AG09319 (cell line): ENCODE results near the gene FGD3.

Source experiments
- DNase-seq: peaks from one replicate; pipeline ENCODE4 v3.0.0-alpha.2; 2010; ENCODE audit warnings: low read depth; ENCODE audit errors: extremely low read depth
- CTCF ChIP-seq: IDR thresholded peaks from 2 replicates; pipeline ENCODE4 v1.5.1; 2011; ENCODE audit warnings: low read depth, mild to moderate bottlenecking, inconsistent platforms, low read length, moderate library complexity

FGD3 gene

GRCh38 chr9:93071464-93071863, 124.1 kb downstream of the FGD3 start:
- no peak for TF ChIP-seq CTCF
- no peak for DNase-seq

- peak; percentile 39 for DNase-seq
- no peak for TF ChIP-seq CTCF
Observed at GRCh38 chr9:93072383-93072795, 125.1 kb downstream of the FGD3 start.

- no peak for DNase-seq
- TF ChIP-seq CTCF, result no peak
Observed at GRCh38 chr9:93076101-93076791, 128.9 kb downstream of the FGD3 start.

GRCh38 chr9:93076792-93077128, 129.4 kb downstream of the FGD3 start:
- TF ChIP-seq CTCF, result no peak
- DNase-seq, result no peak

GRCh38 chr9:93077367-93077766, 130.0 kb downstream of the FGD3 start:
- no peak for TF ChIP-seq CTCF
- DNase-seq, result no peak

GRCh38 chr9:93077811-93078210, 130.5 kb downstream of the FGD3 start:
- DNase-seq, result no peak
- TF ChIP-seq CTCF, result no peak

- no peak for DNase-seq
- TF ChIP-seq CTCF, result no peak
Observed at GRCh38 chr9:93079371-93079770, 132.0 kb downstream of the FGD3 start.
